Ovary (tissue), 9 donors: ENCODE results near the gene IFITM1. TPM values are rescaled to one million over a fixed set of nuclear protein-coding genes. Genes with fewer than 3 reads are reported as not detected.

Experiments used
- DNase-seq, 5 donors: peaks; one replicate each; pipeline ENCODE4 v3.0.0-alpha.2; 2019 to 2020
- H3K27ac ChIP-seq, 2 donors: fragments of 200-600 bp; one replicate each; pipeline versions ENCODE4 v1.5.1 to v1.8.0; 2019 to 2022
- H3K27me3 ChIP-seq: fragments of 200-600 bp; one replicate; pipeline ENCODE4 v1.8.0; 2022
- H3K36me3 ChIP-seq: fragments of 200-600 bp; sonication (generic); one replicate; pipeline ENCODE4 v1.5.1; 2019
- H3K4me1 ChIP-seq: one replicate; pipeline ENCODE4 v1.8.1; 2013; ENCODE audit warnings: mild to moderate bottlenecking, moderate library complexity; ENCODE audit not compliant: insufficient read depth
- H3K4me3 ChIP-seq: fragments of 200-600 bp; sonication (generic); one replicate; pipeline ENCODE4 v1.5.1; 2017
- H3K9me3 ChIP-seq, 2 donors: fragments of 200-600 bp in 1 of 2; sonication (generic) in 1 of 2; one replicate each; pipeline versions ENCODE4 v1.5.1 to v1.8.1; 2013 to 2019; ENCODE audit warnings: mild to moderate bottlenecking in 1 of 2, moderate library complexity in 1 of 2
- EP300 ChIP-seq: sonication (generic); formaldehyde crosslinking; IDR thresholded peaks from one replicate; pipeline ENCODE4 v1.6.1; 2017; ENCODE audit warnings: antibody characterized with exemption
- POLR2A ChIP-seq: fragments of 450-650 bp; IDR thresholded peaks from one replicate; pipeline ENCODE4 v1.6.1; 2017; ENCODE audit warnings: antibody characterized with exemption, mild to moderate bottlenecking, moderate library complexity
- WGBS, 3 donors: extraction: QIAGEN DNeasy Blood & Tissue Kit in 1 of 3; methylation state at CpG; one replicate each; pipeline versions ENCODE4 v1.1.5 to v1.1.7; 2013 to 2017; 5-methylcytosine and 5-hydroxymethylcytosine counted together
- intact Hi-C, 4 donors: fragments of 100-400 bp; cut with DNase I; formaldehyde crosslinking; loops; one replicate each; pipeline versions ENCODE4 v1.11.0 to v1.15.1; 2022 to 2023
- polyA plus RNA-seq, 2 donors: library from polyadenylated mRNA; stranded (reverse); fragments of 200-250 nt in 1 of 2; fragments of 350-450 nt in 1 of 2; fragmentation: Illumina TruSeq in 1 of 2; extraction: RNeasy Lipid Tissue Mini Kit (QIAGEN cat#74804) in 1 of 2; gene quantifications; one replicate each; pipeline ENCODE4 v1.2.3, GENCODE V29; 2013 to 2014
- total RNA-seq, 7 donors: library from RNA; depleted of rRNA in 2 of 7; stranded (reverse); fragments of >200 nt in 2 of 7; fragmentation: NEBNext Ultra II Directional in 3 of 7; extraction: Animal tissue kit (Norgen Biotek cat#: 25700) in 3 of 7; gene quantifications; one replicate each; pipeline versions ENCODE4 v1.1.0 to v1.2.4, GENCODE V29; 2016 to 2023
- TF ChIP-seq, protein P1 (sequence below), 3 donors: fragments of 450-650 bp in 2 of 3; fragments of 200-600 bp in 1 of 3; IDR thresholded peaks; one replicate each; pipeline versions ENCODE4 v1.5.1 to v1.8.0; 2016 to 2022; ENCODE audit warnings: antibody characterized with exemption in 3 of 3, mild to moderate bottlenecking in 1 of 3
- donor health status: DM: no; HTN: no; CAD: no; lungs with moderate emphysema.
- donor health status: DM: no; HTN: no; CAD: no.
- donor health status: Bipolar disorder and iron deficiency.
- donor health status: DM: yes; HTN: yes; CAD: no.
- donor health status: DM: no; HTN: no; CAD: no.
- donor health status: DM: yes; HTN: yes; CAD: no.

Gene IFITM1
- total and polyA plus RNA-seq, 9 donors = 211 to 760 (median 496) TPM

DNA sequence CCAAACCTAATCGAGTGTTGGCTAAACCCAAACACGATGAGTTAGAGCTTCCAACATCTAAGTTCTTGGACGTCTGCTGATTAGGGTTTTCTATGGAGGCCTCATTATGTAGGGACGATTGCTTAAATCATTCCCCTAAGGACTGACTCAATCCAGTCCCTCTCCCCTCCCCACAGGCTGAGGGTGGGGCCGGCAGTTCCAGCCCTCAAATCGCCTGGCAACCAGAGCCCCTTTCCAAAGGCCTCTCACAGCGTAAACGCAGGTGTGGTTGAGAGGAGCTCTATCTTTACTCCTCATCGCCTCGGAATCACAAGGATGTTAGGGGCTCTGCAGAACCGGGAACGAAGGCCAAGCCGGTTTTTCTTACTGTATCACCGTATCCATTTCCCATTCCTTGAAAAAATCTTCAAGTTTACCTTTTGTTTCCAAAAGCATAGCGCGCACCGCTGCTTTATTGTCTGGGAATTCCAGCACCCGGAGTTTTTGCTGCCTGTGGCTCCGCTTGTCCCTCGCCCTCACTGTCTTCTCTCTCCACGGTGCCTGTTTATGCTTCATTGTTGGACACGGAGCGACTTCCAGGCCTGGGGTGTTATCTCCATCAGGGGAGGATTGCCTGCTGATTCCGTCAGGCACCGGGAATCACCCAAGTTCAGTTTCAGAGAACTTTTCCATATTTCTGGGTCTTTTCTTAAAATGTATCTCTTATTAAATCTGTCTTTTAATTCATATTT lies 20.6 kb downstream of the IFITM1 start:
- intact Hi-C loops = no loop called here
- peak in 4 of 5 donors; percentile 28 to 80 (median 60) for DNase-seq
- TF ChIP-seq, protein P1, sequence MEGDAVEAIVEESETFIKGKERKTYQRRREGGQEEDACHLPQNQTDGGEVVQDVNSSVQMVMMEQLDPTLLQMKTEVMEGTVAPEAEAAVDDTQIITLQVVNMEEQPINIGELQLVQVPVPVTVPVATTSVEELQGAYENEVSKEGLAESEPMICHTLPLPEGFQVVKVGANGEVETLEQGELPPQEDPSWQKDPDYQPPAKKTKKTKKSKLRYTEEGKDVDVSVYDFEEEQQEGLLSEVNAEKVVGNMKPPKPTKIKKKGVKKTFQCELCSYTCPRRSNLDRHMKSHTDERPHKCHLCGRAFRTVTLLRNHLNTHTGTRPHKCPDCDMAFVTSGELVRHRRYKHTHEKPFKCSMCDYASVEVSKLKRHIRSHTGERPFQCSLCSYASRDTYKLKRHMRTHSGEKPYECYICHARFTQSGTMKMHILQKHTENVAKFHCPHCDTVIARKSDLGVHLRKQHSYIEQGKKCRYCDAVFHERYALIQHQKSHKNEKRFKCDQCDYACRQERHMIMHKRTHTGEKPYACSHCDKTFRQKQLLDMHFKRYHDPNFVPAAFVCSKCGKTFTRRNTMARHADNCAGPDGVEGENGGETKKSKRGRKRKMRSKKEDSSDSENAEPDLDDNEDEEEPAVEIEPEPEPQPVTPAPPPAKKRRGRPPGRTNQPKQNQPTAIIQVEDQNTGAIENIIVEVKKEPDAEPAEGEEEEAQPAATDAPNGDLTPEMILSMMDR (IDR thresholded peaks at IDR 0.05) = no peak
- TF ChIP-seq EP300 (no peak), POLR2A (peak; percentile 16)
- no peaks in the 10 kb centered on the region for H3K27me3 ChIP-seq
- H3K4me3 ChIP-seq = no peak overlapping the region
- no peaks in the 10 kb centered on the region for H3K9me3 ChIP-seq
- peaks cover 16% of the 10 kb centered on the region for H3K4me1 ChIP-seq
- 28 to 45% (median 41%) methylated on average over 25 of the region's 25 CpGs for WGBS, 3 donors
- no peaks in the 10 kb centered on the region for H3K36me3 ChIP-seq
- H3K27ac ChIP-seq = peak overlapping the region; percentile 43 to 79

DNA sequence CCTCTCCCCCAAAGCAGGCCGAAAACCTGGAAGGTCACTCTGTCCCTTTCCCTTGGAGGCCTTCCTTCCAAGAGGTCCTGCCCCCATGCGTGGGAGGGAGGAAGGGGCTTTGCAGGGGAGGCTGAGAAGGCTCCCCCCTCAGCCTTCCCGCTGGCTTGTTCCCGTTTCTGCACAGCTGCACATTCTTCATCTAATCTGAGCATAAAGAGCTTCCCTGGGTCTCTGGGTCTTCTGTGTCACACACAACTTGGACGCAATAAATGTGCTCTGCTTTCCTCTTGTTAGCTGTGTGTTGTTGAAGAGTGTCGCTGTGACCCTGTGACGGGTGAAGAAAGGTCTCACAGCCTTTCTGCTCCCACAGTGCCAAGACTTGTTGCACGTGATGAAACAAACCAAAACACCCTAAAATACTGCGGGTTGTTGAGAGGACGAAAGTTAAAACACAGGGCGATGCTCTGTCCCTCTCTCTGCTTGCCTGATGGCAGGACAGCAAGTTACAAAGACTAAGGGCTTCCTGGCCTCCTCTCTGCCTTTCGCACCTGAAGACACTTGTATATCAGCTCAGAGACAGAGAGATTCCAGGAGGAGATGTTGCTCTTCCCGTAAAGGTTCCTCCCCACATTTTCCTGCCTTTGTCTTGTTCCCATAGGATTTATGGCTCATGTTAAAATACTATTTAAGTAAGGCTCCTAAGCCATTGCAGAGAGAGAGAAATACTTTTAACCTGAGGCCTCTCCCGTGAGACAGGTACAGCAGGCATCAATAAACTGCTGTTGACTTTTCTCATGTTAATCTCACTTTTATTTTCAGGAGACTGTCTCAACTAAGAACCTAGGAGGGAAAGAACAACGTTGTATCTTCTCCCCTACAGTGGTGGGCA lies 22.2 kb downstream of the IFITM1 start:
- DNase-seq = peak; percentile 70 to 91 (median 84)
- WGBS, 3 donors = 12 to 14% (median 12%) methylated on average over 15 of the region's 15 CpGs

DNA sequence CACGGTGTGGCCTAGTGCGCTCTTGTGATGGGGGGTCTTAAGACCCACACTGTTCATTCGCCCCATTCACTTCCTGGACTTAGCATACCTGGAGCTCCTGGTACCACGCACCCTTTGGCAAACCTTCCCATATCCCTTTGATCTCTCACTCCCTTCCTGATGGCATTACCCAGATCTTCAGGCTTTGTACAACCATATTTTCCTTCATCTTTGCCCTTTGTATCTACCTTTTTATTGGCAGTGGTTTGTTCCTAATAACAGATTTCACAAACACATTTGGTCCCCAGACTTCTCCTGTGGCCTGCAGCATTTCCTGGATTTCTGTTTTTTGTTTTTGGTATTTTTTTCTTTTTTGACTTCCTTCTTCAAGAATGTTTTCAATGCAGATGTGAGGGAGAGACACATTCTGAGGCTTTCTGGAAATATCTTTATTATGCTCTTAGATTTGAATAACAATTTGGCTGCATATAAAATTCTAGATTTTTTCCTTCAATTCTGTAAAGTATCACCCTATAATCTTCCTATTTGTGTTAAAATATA lies 22.9 kb downstream of the IFITM1 start:
- DNase-seq = peak in 2 of 5 donors; percentile 15 to 26
- intact Hi-C loops = loop anchor here in 1 of 4 donors (2.0 kb wide), 1 partner anchor 16 kb away; no protein-coding TSS in a partner anchor

More for the DNA sequence above, 22.2 kb downstream of the IFITM1 start:
- peaks cover 16% of the 10 kb centered on the region for H3K4me1 ChIP-seq
- H3K9me3 ChIP-seq = no peaks in the 10 kb centered on the region
- no peaks in the 10 kb centered on the region for H3K27me3 ChIP-seq
- peak overlapping the region; percentile 79 for H3K27ac ChIP-seq
- TF ChIP-seq POLR2A (no peak), EP300 (no peak)
- TF ChIP-seq, protein P1 (IDR thresholded peaks at IDR 0.05) = no peak
- H3K4me3 ChIP-seq = no peak overlapping the region
- intact Hi-C loops = loop anchor here in 1 of 4 donors (2.0 kb wide), 1 partner anchor 17 kb away; no protein-coding TSS in a partner anchor
- H3K36me3 ChIP-seq = no peaks in the 10 kb centered on the region

More for the DNA sequence above, 22.9 kb downstream of the IFITM1 start:
- Histone ChIP-seq H3K4me1 (peaks cover 16% of the 10 kb centered on the region), H3K4me3 (no peak overlapping the region), H3K9me3 (no peaks in the 10 kb centered on the region), H3K27me3 (no peaks in the 10 kb centered on the region), H3K36me3 (no peaks in the 10 kb centered on the region), H3K27ac (peak overlapping the region; percentile 79)
- TF ChIP-seq, protein P1 (IDR thresholded peaks at IDR 0.05) = no peak
- TF ChIP-seq EP300 (no peak), POLR2A (no peak)
- 76 to 86% (median 77%) methylated on average over 4 of the region's 4 CpGs for WGBS, 3 donors
